Measurements from ENCODE around the gene ELF3.
A peak's percentile ranks its signal among the peaks of the same experiment; 100 is the strongest.

Gene ELF3

GRCh38 chr1:201982623-201983379 is 27.6 kb upstream of the ELF3 start, which contains the start of gene RNPEP:
RNPEP (plus strand) TSS chr1:201982648; CDS start chr1:201982667, 19 bp downstream.
- TF ChIP-seq, protein P1, sequence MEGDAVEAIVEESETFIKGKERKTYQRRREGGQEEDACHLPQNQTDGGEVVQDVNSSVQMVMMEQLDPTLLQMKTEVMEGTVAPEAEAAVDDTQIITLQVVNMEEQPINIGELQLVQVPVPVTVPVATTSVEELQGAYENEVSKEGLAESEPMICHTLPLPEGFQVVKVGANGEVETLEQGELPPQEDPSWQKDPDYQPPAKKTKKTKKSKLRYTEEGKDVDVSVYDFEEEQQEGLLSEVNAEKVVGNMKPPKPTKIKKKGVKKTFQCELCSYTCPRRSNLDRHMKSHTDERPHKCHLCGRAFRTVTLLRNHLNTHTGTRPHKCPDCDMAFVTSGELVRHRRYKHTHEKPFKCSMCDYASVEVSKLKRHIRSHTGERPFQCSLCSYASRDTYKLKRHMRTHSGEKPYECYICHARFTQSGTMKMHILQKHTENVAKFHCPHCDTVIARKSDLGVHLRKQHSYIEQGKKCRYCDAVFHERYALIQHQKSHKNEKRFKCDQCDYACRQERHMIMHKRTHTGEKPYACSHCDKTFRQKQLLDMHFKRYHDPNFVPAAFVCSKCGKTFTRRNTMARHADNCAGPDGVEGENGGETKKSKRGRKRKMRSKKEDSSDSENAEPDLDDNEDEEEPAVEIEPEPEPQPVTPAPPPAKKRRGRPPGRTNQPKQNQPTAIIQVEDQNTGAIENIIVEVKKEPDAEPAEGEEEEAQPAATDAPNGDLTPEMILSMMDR (IDR thresholded peaks at IDR 0.05; ENCODE audit: low read depth, low read length): no peak; the same call in none of the 2 replicates
- DNase-seq (ENCODE audit: extremely low read depth, low read depth): peak; percentile 49

DNA sequence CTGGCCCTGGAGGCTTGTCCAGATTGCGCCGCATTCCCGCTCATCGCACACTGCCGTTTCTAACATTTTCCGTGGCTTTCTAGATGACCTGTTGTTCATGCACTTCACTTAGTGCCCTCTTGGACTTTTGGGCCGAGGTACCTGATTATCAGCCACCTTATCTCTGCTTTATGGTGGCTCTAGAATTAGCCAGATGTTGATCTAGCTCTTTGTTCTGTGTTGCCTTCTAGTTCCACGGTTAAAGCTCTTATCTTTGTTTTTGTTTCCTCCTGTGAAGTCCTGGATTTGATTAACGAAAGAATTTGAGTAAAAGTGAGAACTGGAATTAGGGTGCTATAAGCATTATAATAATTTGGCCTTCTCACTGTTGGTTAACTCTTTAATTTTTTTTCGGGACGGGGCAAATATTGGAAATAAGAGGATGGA is 27.0 kb upstream of the ELF3 start:
- no peak for DNase-seq (ENCODE audit: extremely low read depth, low read depth)
- TF ChIP-seq, protein P1 (IDR thresholded peaks at IDR 0.05; ENCODE audit: low read depth, low read length): no peak

DNA sequence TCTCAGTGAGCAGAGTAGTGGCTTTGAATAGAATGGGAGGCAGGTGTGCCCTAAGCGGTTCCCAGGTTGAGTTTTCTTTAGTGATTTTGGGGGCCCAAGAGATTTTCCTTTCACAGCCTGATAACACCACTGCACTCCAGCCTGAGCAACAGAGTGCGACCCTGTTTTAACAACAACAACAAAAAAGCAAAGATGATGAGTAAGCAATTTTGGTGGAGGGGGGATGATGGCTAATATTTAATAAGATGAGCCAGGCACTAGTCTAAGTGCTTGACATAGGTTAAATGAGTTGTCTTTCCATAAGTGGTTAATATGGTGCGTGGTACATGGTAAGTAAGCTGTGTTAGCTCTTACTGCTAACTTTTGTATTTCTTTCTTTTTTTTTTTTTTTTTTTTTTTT is 25.9 kb upstream of the ELF3 start:
- DNase-seq (ENCODE audit: extremely low read depth, low read depth): no peak
- TF ChIP-seq, protein P1 (IDR thresholded peaks at IDR 0.05; ENCODE audit: low read depth, low read length): no peak

GRCh38 chr1:201985355-201985754 is 25.0 kb upstream of the ELF3 start:
- no peak for DNase-seq (ENCODE audit: extremely low read depth, low read depth)
- TF ChIP-seq, protein P1 (IDR thresholded peaks at IDR 0.05; ENCODE audit: low read depth, low read length): no peak

GRCh38 chr1:201988601-201989000 is 21.8 kb upstream of the ELF3 start:
- no peak for DNase-seq (ENCODE audit: extremely low read depth, low read depth)
- TF ChIP-seq, protein P1 (IDR thresholded peaks at IDR 0.05; ENCODE audit: low read depth, low read length): no peak

DNA sequence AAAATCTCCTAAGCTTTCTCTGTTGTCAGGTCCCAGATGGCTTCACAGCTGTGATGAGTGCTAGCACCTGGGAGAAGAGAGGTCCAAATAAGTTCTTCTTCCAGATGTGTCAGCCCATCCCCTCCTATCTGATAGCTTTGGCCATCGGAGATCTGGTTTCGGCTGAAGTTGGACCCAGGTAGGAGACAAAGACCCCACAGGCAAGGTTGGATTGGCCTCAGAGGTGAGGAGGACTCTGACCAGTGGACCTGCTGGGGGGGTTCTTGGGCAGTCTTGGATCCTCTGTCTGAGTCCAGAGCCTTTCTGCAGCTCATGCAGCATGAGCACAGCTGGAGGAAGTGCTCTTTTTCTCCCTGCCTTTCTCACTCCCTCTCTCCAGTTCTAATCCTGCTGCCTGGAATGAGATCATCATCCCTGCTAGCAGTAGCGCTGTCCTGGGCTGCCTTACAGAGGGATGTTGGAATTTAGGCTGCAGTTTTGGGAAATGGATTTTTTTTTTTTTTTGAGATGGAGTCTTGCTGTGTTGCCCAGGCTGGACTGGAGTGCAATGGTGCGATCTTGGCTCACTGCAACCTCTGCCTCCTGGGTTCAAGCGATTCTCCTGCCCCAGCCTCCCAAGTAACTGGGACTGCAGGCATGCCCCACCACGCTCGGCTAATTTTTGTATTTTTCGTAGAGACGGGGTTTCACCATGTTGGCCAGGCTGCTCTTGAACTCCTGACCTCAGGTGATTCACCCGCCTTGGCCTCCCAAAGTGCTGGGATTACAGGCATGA is 20.8 kb upstream of the ELF3 start:
- DNase-seq (ENCODE audit: extremely low read depth, low read depth): no peak

More for the DNA sequence above, 20.8 kb upstream of the ELF3 start:
- TF ChIP-seq, protein P1 (IDR thresholded peaks at IDR 0.05; ENCODE audit: low read depth, low read length): no peak

All from AG09319 (cell line).